WTC11 (cell line): ENCODE measurements around the gene HES2. TPM values are rescaled to one million over a fixed set of nuclear protein-coding genes. Genes with fewer than 3 reads are reported as not detected.

Experiments used
- ATAC-seq: fragments of 200-7000 bp; cut with Tn5 transposase; 2 replicates; pipeline ENCODE4 v1.10.0; 2021; ENCODE audit warnings: mild to moderate bottlenecking, moderate library complexity
- CTCF ChIA-PET: fragments of 300-600 bp; sonication (Branson Sonifier 250); formaldehyde crosslinking; loops from one replicate; lab custom pipeline; 2021; ENCODE audit warnings: antibody characterized with exemption; lab: Charles Lee
- POLR2A ChIA-PET: fragments of 350-600 bp; sonication (Branson Sonifier 250); formaldehyde crosslinking; loops from one replicate; lab custom pipeline; 2021; ENCODE audit warnings: antibody characterized with exemption; lab: Charles Lee
- DNase-seq: peaks from one replicate; pipeline ENCODE4 v3.0.0; 2021; ENCODE audit warnings: low spot score
- H3K27ac Mint-ChIP-seq: 2 replicates; pipeline ENCODE4 v1.8.0; 2021; ENCODE audit warnings: mixed read lengths
- H3K27me3 Mint-ChIP-seq: 2 replicates; pipeline ENCODE4 v1.8.0; 2021; ENCODE audit warnings: low read depth, mild to moderate bottlenecking, moderate library complexity, mixed read lengths
- H3K36me3 Mint-ChIP-seq: 2 replicates; pipeline ENCODE4 v1.8.0; 2021; ENCODE audit warnings: mixed read lengths
- H3K4me1 Mint-ChIP-seq: 2 replicates; pipeline ENCODE4 v1.8.0; 2022; ENCODE audit warnings: mixed read lengths
- H3K4me3 Mint-ChIP-seq: 2 replicates; pipeline ENCODE4 v1.8.0; 2021; ENCODE audit warnings: mild to moderate bottlenecking, moderate library complexity, mixed read lengths
- H3K9me3 Mint-ChIP-seq: 2 replicates; pipeline ENCODE4 v1.8.0; 2021; ENCODE audit warnings: mixed read lengths
- AFF4 ChIP-seq: sonication (generic); formaldehyde crosslinking; IDR thresholded peaks from 2 replicates; pipeline ENCODE4 v1.8.1; 2023; ENCODE audit warnings: mild to moderate bottlenecking, missing genetic modification reagents, borderline replicate concordance
- FOXJ3 ChIP-seq: sonication (generic); formaldehyde crosslinking; IDR thresholded peaks from 2 replicates; pipeline ENCODE4 v1.9.0; 2021; ENCODE audit warnings: missing genetic modification reagents, mild to moderate bottlenecking, borderline replicate concordance
- FOXK1 ChIP-seq: sonication (generic); formaldehyde crosslinking; IDR thresholded peaks from 2 replicates; pipeline ENCODE4 v1.8.0; 2022; ENCODE audit warnings: mild to moderate bottlenecking, moderate library complexity, missing genetic modification reagents
- HMGA2 ChIP-seq: fragments of 250-450 bp; sonication (Bioruptor Pico); IDR thresholded peaks from 2 replicates; pipeline ENCODE4 v1.4.0; 2021; ENCODE audit warnings: mild to moderate bottlenecking, moderate library complexity
- KAT7 ChIP-seq: sonication (generic); formaldehyde crosslinking; IDR thresholded peaks from 2 replicates; pipeline ENCODE4 v1.8.1; 2023; ENCODE audit warnings: missing genetic modification reagents, mild to moderate bottlenecking, borderline replicate concordance
- MYBL2 ChIP-seq: sonication (generic); formaldehyde crosslinking; IDR thresholded peaks from 2 replicates; pipeline ENCODE4 v1.8.1; 2023; ENCODE audit warnings: mild to moderate bottlenecking, moderate library complexity, missing genetic modification reagents
- OVOL2 ChIP-seq: fragments of 250-450 bp; sonication (Bioruptor Pico); IDR thresholded peaks from 2 replicates; pipeline ENCODE4 v1.9.0; 2021; ENCODE audit warnings: mild to moderate bottlenecking, borderline replicate concordance
- PREB ChIP-seq: sonication (generic); formaldehyde crosslinking; IDR thresholded peaks from 2 replicates; pipeline ENCODE4 v1.8.1; 2022; ENCODE audit warnings: mild to moderate bottlenecking, missing genetic modification reagents, moderate library complexity, borderline replicate concordance
- PRRX2 ChIP-seq: fragments of 250-450 bp; sonication (Bioruptor Pico); IDR thresholded peaks from 2 replicates; pipeline ENCODE4 v1.8.0; 2021; ENCODE audit warnings: mild to moderate bottlenecking
- total RNA-seq: library from RNA; stranded (reverse); gene quantifications from 3 replicates; pipeline ENCODE4 v1.2.3, GENCODE V29; 2021
- TF ChIP-seq, protein P1 (sequence below): fragments of 200-600 bp; IDR thresholded peaks from 2 replicates; pipeline ENCODE4 v1.8.0; 2022; ENCODE audit warnings: antibody characterized with exemption
- TF ChIP-seq, protein P2 (sequence below): sonication (generic); formaldehyde crosslinking; IDR thresholded peaks from 2 replicates; pipeline ENCODE4 v1.8.1; 2023; ENCODE audit warnings: mild to moderate bottlenecking, missing genetic modification reagents, moderate library complexity
- TF ChIP-seq, protein P3 (sequence below): sonication (generic); formaldehyde crosslinking; IDR thresholded peaks from 2 replicates; pipeline ENCODE4 v1.8.1; 2023; ENCODE audit warnings: mild to moderate bottlenecking, missing genetic modification reagents, moderate library complexity
- TF ChIP-seq, protein P4 (sequence below): sonication (generic); formaldehyde crosslinking; IDR thresholded peaks from 2 replicates; pipeline ENCODE4 v1.8.1; 2022; ENCODE audit warnings: low read depth, missing genetic modification reagents, borderline replicate concordance
- TF ChIP-seq, protein P5 (sequence below): sonication (generic); formaldehyde crosslinking; IDR thresholded peaks from 2 replicates; pipeline ENCODE4 v1.8.1; 2023; ENCODE audit warnings: mild to moderate bottlenecking, missing genetic modification reagents

The HES2 gene
- total RNA-seq, 1 experiment from 2014 or later: 2.7 TPM

DNA sequence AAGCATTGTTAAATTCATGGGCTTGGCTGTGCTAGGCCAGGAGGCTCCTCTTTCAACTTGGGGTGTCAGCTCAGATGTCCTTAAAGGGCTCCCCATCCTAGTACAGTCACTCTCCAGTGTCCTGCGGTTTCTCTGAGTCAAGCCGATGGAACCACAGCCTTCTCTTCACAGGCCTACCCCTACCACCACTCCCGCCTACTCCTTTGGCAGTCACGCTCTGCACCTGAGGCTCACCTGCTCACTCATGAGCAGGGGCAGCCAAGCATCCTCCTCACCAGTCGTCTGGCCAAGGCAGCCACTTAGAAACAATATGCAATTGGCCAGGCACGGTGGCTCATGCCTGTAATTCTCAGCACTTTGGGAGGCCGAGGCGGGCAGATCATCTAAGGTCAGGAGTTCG is 29.7 kb downstream of the HES2 start (continued):
- TF ChIP-seq, protein P1, sequence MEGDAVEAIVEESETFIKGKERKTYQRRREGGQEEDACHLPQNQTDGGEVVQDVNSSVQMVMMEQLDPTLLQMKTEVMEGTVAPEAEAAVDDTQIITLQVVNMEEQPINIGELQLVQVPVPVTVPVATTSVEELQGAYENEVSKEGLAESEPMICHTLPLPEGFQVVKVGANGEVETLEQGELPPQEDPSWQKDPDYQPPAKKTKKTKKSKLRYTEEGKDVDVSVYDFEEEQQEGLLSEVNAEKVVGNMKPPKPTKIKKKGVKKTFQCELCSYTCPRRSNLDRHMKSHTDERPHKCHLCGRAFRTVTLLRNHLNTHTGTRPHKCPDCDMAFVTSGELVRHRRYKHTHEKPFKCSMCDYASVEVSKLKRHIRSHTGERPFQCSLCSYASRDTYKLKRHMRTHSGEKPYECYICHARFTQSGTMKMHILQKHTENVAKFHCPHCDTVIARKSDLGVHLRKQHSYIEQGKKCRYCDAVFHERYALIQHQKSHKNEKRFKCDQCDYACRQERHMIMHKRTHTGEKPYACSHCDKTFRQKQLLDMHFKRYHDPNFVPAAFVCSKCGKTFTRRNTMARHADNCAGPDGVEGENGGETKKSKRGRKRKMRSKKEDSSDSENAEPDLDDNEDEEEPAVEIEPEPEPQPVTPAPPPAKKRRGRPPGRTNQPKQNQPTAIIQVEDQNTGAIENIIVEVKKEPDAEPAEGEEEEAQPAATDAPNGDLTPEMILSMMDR: no peak

- DNase-seq (no peak), ATAC-seq (no peak)
- ChIA-PET CTCF (interaction anchor here (0.6 to 2.7 kb wide), 12 partner anchors 18 to 181 kb away, joined by 3 to 14 read pairs (median 4); partner anchors contain the start of gene RNF207), POLR2A (interaction anchor here (0.6 kb wide), 1 partner anchor 24 kb away, joined by 8 read pairs; no protein-coding TSS in a partner anchor)
- Mint-ChIP-seq H3K4me1 (peaks cover 33% of the 10 kb centered on the region), H3K9me3 (peaks cover 8% of the 10 kb centered on the region), H3K27ac (peak overlapping the region; percentile 99), H3K27me3 (no peaks in the 10 kb centered on the region; the same call in 1 of the 2 replicates), H3K36me3 (peaks cover 12% of the 10 kb centered on the region; the same call in 1 of the 2 replicates), H3K4me3 (peak overlapping the region; percentile 57)
- TF ChIP-seq FOXJ3 (CRISPR knock-in tag) (no peak), AFF4 (no peak), HMGA2 (no peak), PREB (CRISPR knock-in tag) (no peak), KAT7 (CRISPR knock-in tag) (no peak), MYBL2 (CRISPR knock-in tag) (no peak), PRRX2 (CRISPR knock-in tag) (no peak), OVOL2 (CRISPR knock-in tag) (no peak), FOXK1 (CRISPR knock-in tag) (no peak)
- TF ChIP-seq, protein P2, sequence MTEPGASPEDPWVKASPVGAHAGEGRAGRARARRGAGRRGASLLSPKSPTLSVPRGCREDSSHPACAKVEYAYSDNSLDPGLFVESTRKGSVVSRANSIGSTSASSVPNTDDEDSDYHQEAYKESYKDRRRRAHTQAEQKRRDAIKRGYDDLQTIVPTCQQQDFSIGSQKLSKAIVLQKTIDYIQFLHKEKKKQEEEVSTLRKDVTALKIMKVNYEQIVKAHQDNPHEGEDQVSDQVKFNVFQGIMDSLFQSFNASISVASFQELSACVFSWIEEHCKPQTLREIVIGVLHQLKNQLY (CRISPR knock-in tag): no peak
- TF ChIP-seq, protein P3, sequence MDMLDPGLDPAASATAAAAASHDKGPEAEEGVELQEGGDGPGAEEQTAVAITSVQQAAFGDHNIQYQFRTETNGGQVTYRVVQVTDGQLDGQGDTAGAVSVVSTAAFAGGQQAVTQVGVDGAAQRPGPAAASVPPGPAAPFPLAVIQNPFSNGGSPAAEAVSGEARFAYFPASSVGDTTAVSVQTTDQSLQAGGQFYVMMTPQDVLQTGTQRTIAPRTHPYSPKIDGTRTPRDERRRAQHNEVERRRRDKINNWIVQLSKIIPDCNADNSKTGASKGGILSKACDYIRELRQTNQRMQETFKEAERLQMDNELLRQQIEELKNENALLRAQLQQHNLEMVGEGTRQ (CRISPR knock-in tag): no peak
- TF ChIP-seq, protein P4, sequence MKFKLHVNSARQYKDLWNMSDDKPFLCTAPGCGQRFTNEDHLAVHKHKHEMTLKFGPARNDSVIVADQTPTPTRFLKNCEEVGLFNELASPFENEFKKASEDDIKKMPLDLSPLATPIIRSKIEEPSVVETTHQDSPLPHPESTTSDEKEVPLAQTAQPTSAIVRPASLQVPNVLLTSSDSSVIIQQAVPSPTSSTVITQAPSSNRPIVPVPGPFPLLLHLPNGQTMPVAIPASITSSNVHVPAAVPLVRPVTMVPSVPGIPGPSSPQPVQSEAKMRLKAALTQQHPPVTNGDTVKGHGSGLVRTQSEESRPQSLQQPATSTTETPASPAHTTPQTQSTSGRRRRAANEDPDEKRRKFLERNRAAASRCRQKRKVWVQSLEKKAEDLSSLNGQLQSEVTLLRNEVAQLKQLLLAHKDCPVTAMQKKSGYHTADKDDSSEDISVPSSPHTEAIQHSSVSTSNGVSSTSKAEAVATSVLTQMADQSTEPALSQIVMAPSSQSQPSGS (CRISPR knock-in tag): no peak
- TF ChIP-seq, protein P5, sequence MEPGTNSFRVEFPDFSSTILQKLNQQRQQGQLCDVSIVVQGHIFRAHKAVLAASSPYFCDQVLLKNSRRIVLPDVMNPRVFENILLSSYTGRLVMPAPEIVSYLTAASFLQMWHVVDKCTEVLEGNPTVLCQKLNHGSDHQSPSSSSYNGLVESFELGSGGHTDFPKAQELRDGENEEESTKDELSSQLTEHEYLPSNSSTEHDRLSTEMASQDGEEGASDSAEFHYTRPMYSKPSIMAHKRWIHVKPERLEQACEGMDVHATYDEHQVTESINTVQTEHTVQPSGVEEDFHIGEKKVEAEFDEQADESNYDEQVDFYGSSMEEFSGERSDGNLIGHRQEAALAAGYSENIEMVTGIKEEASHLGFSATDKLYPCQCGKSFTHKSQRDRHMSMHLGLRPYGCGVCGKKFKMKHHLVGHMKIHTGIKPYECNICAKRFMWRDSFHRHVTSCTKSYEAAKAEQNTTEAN (CRISPR knock-in tag): no peak
Measured at GRCh38 chr1:6386371-6386949, 33.3 kb downstream of the HES2 start.
